ENCODE results near the gene ADGRF5. TPM values are rescaled to one million over a fixed set of nuclear protein-coding genes. Genes with fewer than 3 reads are reported as not detected.

Gene ADGRF5
- total and polyA plus RNA-seq, 2 experiments from 2014 or later: 0.70 to 2.0 TPM

- H3K4me2 ChIP-seq: no peak overlapping the region
- no peaks in the 10 kb centered on the region for H3K79me2 ChIP-seq
- no peaks in the 10 kb centered on the region for H3K9me2 ChIP-seq (replicated peaks; ENCODE audit: insufficient read depth)
- H3K36me3 ChIP-seq (replicated peaks; ENCODE audit: insufficient read depth, low read depth): no peaks in the 10 kb centered on the region
- no peak overlapping the region for H2AFZ ChIP-seq
- DNase-seq (ENCODE audit: low spot score): no peak
- no peak overlapping the region for H3K27ac ChIP-seq
- H3K9me3 ChIP-seq (ENCODE audit: low read depth): no peaks in the 10 kb centered on the region
- H3K27me3 ChIP-seq: no peaks in the 10 kb centered on the region
- H4K20me1 ChIP-seq (ENCODE audit: insufficient read depth, poor library complexity, severe bottlenecking): no peaks in the 10 kb centered on the region
- H3K4me3 ChIP-seq: no peak overlapping the region
- TF ChIP-seq, protein P1, sequence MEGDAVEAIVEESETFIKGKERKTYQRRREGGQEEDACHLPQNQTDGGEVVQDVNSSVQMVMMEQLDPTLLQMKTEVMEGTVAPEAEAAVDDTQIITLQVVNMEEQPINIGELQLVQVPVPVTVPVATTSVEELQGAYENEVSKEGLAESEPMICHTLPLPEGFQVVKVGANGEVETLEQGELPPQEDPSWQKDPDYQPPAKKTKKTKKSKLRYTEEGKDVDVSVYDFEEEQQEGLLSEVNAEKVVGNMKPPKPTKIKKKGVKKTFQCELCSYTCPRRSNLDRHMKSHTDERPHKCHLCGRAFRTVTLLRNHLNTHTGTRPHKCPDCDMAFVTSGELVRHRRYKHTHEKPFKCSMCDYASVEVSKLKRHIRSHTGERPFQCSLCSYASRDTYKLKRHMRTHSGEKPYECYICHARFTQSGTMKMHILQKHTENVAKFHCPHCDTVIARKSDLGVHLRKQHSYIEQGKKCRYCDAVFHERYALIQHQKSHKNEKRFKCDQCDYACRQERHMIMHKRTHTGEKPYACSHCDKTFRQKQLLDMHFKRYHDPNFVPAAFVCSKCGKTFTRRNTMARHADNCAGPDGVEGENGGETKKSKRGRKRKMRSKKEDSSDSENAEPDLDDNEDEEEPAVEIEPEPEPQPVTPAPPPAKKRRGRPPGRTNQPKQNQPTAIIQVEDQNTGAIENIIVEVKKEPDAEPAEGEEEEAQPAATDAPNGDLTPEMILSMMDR (IDR thresholded peaks at IDR 0.05; ENCODE audit: poor library complexity): no peak
- no peak for TF ChIP-seq EZH2phosphoT487 (IDR thresholded peaks at IDR 0.05; ENCODE audit: low read depth, severe bottlenecking, unreplicated experiment)
- no peak for TF ChIP-seq EZH2 (IDR thresholded peaks at IDR 0.05; ENCODE audit: borderline replicate concordance)
- WGBS (ENCODE audit: low lambda C conversion rate, missing lambda C conversion rate): 56% methylated on average over 4 of the region's 4 CpGs
- peaks cover 6% of the 10 kb centered on the region for H3K4me1 ChIP-seq (ENCODE audit: insufficient read depth)
Measured at GRCh38 chr6:46899659-46900058, 22.1 kb downstream of the ADGRF5 start.

DNA sequence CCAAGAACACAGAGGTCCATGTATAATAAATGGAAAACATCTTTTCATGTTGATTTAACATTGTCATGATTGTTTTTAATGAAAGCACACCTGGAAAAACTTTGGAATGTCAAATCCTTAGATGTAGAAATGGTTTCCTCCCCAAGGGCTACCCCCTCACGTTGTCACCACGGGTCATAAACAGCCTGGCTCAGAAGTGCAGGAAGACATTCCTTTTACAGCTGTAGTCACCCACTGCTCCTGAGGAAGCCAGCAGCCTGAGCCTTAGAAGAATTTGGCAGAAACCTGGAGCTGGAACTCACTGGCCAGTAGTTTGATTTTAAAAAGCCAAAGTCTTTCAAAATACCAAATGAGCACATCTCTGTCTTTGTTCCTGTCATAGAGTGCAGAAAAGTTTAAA lies 23.7 kb downstream of the ADGRF5 start:
- Histone ChIP-seq H3K4me1 (ENCODE audit: insufficient read depth) (peaks cover 19% of the 10 kb centered on the region), H4K20me1 (ENCODE audit: insufficient read depth, poor library complexity, severe bottlenecking) (no peaks in the 10 kb centered on the region), H2AFZ (no peak overlapping the region), H3K36me3 (replicated peaks; ENCODE audit: insufficient read depth, low read depth) (no peaks in the 10 kb centered on the region), H3K9me2 (replicated peaks; ENCODE audit: insufficient read depth) (no peaks in the 10 kb centered on the region), H3K9me3 (ENCODE audit: low read depth) (no peaks in the 10 kb centered on the region), H3K79me2 (no peaks in the 10 kb centered on the region), H3K27ac (no peak overlapping the region), H3K4me2 (no peak overlapping the region), H3K27me3 (no peaks in the 10 kb centered on the region), H3K4me3 (no peak overlapping the region)
- no peak for TF ChIP-seq EZH2phosphoT487 (IDR thresholded peaks at IDR 0.05; ENCODE audit: low read depth, severe bottlenecking, unreplicated experiment)
- no peak for TF ChIP-seq EZH2 (IDR thresholded peaks at IDR 0.05; ENCODE audit: borderline replicate concordance)
- TF ChIP-seq, protein P1 (IDR thresholded peaks at IDR 0.05; ENCODE audit: poor library complexity): no peak
- no peak for DNase-seq (ENCODE audit: low spot score)
- WGBS (ENCODE audit: low lambda C conversion rate, missing lambda C conversion rate): 33% methylated on average over 2 of the region's 2 CpGs

DNA sequence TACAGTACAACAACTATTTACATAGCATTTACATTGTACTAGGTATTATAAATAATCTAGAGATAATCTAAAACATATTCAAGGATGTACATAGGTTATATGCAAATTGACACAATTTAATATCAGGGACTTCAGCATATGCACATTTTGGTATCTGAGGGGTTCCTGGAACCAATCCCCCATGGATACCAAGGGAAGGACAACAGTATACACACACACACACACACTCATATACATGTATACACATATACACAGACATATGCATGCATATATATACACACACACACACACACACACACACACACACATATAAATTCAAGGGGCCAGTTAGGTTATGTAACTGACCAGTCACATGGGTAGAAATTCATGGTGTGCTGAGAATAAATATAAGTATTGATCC lies 24.9 kb downstream of the ADGRF5 start:
- Histone ChIP-seq H2AFZ (no peak overlapping the region), H3K4me3 (no peak overlapping the region)
- no peak for TF ChIP-seq EZH2 (IDR thresholded peaks at IDR 0.05; ENCODE audit: borderline replicate concordance)
- TF ChIP-seq EZH2phosphoT487 (IDR thresholded peaks at IDR 0.05; ENCODE audit: low read depth, severe bottlenecking, unreplicated experiment): no peak
- TF ChIP-seq, protein P1 (IDR thresholded peaks at IDR 0.05; ENCODE audit: poor library complexity): no peak

DNA sequence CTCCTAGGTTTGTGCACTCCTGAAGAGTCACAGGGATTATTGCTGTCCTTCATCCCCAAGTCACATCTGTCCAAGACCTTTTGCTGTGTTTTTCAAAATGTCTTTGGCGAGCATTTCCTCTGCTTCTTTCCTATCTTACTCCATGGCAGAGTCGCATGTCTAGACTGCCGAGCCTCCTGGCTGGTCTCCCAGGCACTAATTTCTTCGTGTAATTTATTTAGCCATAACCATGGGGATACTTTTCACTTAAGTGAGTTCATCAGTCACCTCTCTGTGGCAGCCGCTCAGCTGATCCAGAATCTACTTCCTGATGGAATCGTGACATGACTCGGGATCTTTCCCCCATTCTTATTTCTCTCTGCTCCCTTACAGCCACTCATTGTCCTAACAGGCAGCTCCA lies 25.8 kb downstream of the ADGRF5 start:
- H3K4me2 ChIP-seq: no peak overlapping the region
- 93% methylated on average over 7 of the region's 7 CpGs for WGBS (ENCODE audit: low lambda C conversion rate, missing lambda C conversion rate)

More for the DNA sequence above, 24.9 kb downstream of the ADGRF5 start:
- no peak for DNase-seq (ENCODE audit: low spot score)
- Histone ChIP-seq H3K9me3 (ENCODE audit: low read depth) (no peaks in the 10 kb centered on the region), H4K20me1 (ENCODE audit: insufficient read depth, poor library complexity, severe bottlenecking) (no peaks in the 10 kb centered on the region), H3K4me2 (no peak overlapping the region), H3K36me3 (replicated peaks; ENCODE audit: insufficient read depth, low read depth) (no peaks in the 10 kb centered on the region), H3K9me2 (replicated peaks; ENCODE audit: insufficient read depth) (no peaks in the 10 kb centered on the region), H3K4me1 (ENCODE audit: insufficient read depth) (peaks cover 20% of the 10 kb centered on the region), H3K79me2 (no peaks in the 10 kb centered on the region), H3K27ac (no peak overlapping the region), H3K27me3 (no peaks in the 10 kb centered on the region)

More for the DNA sequence above, 25.8 kb downstream of the ADGRF5 start:
- no peak overlapping the region for H3K4me3 ChIP-seq
- no peaks in the 10 kb centered on the region for H3K36me3 ChIP-seq (replicated peaks; ENCODE audit: insufficient read depth, low read depth)
- no peaks in the 10 kb centered on the region for H4K20me1 ChIP-seq (ENCODE audit: insufficient read depth, poor library complexity, severe bottlenecking)
- H3K9me2 ChIP-seq (replicated peaks; ENCODE audit: insufficient read depth): no peaks in the 10 kb centered on the region
- H3K27me3 ChIP-seq: no peaks in the 10 kb centered on the region
- peaks cover 27% of the 10 kb centered on the region for H3K4me1 ChIP-seq (ENCODE audit: insufficient read depth)
- H3K79me2 ChIP-seq: no peaks in the 10 kb centered on the region
- no peak for TF ChIP-seq EZH2phosphoT487 (IDR thresholded peaks at IDR 0.05; ENCODE audit: low read depth, severe bottlenecking, unreplicated experiment)
- TF ChIP-seq, protein P1 (IDR thresholded peaks at IDR 0.05; ENCODE audit: poor library complexity): no peak
- no peak for TF ChIP-seq EZH2 (IDR thresholded peaks at IDR 0.05; ENCODE audit: borderline replicate concordance)
- H3K9me3 ChIP-seq (ENCODE audit: low read depth): no peaks in the 10 kb centered on the region
- H2AFZ ChIP-seq: no peak overlapping the region
- H3K27ac ChIP-seq: no peak overlapping the region
- no peak for DNase-seq (ENCODE audit: low spot score)

Measured in hepatocyte (in vitro differentiated cells).